Stomach (tissue), 4 donors: ENCODE data around the gene WT1.

Experiments used
- CTCF ChIP-seq, 7 experiments: fragments of 450-650 bp in 4 of 7; fragments of 200-600 bp in 3 of 7; sonication (generic) in 3 of 7; IDR thresholded peaks; one replicate each; pipeline ENCODE4 v1.5.1; 2016 to 2019; ENCODE audit warnings: antibody characterized with exemption in 7 of 7, control low read depth in 2 of 7, mild to moderate bottlenecking in 1 of 7
- EP300 ChIP-seq: sonication (generic); formaldehyde crosslinking; IDR thresholded peaks from one replicate; pipeline ENCODE4 v1.6.1; 2017; ENCODE audit warnings: antibody characterized with exemption
- POLR2A ChIP-seq, 4 donors: fragments of 450-650 bp; IDR thresholded peaks; one replicate each; pipeline ENCODE4 v1.6.1; 2016; ENCODE audit warnings: antibody characterized with exemption in 4 of 4, control low read depth in 2 of 4, mild to moderate bottlenecking in 1 of 4, moderate library complexity in 1 of 4

GRCh38 chr11:32396331-32396730 lies 39.0 kb downstream of the WT1 start:
- TF ChIP-seq CTCF (IDR thresholded peaks at IDR 0.05) (no peak), EP300 (no peak), POLR2A (IDR thresholded peaks at IDR 0.05) (no peak)
